ENCODE measurements around the gene ARSB.

GRCh38 chr5:78797936-78798672 is 187.0 kb downstream of the ARSB start:
- no peak for TF ChIP-seq EZH2phosphoT487 (IDR thresholded peaks at IDR 0.05; ENCODE audit: insufficient read depth, low read depth)
- no peak for TF ChIP-seq EZH2 (IDR thresholded peaks at IDR 0.05; ENCODE audit: insufficient read depth, poor library complexity, severe bottlenecking)
